RKO (cell line): ENCODE measurements around the gene CDC14B.

Experiments used
- DNase-seq: peaks from one replicate; pipeline ENCODE4 v3.0.0-alpha.2; 2016; ENCODE audit warnings: low spot score

The CDC14B gene

GRCh38 chr9:96484521-96484931, 135.1 kb downstream of the CDC14B start:
- DNase-seq: no peak

GRCh38 chr9:96483733-96484390, 135.8 kb downstream of the CDC14B start:
- DNase-seq: no peak

- DNase-seq: no peak
Observed at GRCh38 chr9:96483197-96483596, 136.4 kb downstream of the CDC14B start.

- no peak for DNase-seq
Observed at GRCh38 chr9:96482476-96482875, 137.2 kb downstream of the CDC14B start.

- no peak for DNase-seq
Observed at GRCh38 chr9:96480736-96481135, 138.9 kb downstream of the CDC14B start.

GRCh38 chr9:96478829-96479371, 140.7 kb downstream of the CDC14B start:
- peak; percentile 22 for DNase-seq

- peak; percentile 92 for DNase-seq
Observed at GRCh38 chr9:96476591-96476990, 143.1 kb downstream of the CDC14B start.

- no peak for DNase-seq
Observed at GRCh38 chr9:96476013-96476412, 143.6 kb downstream of the CDC14B start.

GRCh38 chr9:96467784-96468183, 151.9 kb downstream of the CDC14B start:
- DNase-seq: no peak

GRCh38 chr9:96464426-96464825, 155.2 kb downstream of the CDC14B start:
- no peak for DNase-seq

GRCh38 chr9:96462541-96462940, 157.1 kb downstream of the CDC14B start:
- DNase-seq: no peak

- DNase-seq: no peak
Observed at GRCh38 chr9:96461336-96461735, 158.3 kb downstream of the CDC14B start.

GRCh38 chr9:96460882-96461281, 158.8 kb downstream of the CDC14B start:
- no peak for DNase-seq

GRCh38 chr9:96460470-96460869, 159.2 kb downstream of the CDC14B start:
- DNase-seq: no peak

GRCh38 chr9:96459268-96460007, 160.2 kb downstream of the CDC14B start:
- DNase-seq: no peak

- DNase-seq: no peak
Observed at GRCh38 chr9:96458226-96458625, 161.4 kb downstream of the CDC14B start.

- no peak for DNase-seq
Observed at GRCh38 chr9:96457266-96457665, 162.4 kb downstream of the CDC14B start.

- DNase-seq: peak; percentile 76
Observed at GRCh38 chr9:96453625-96454024, 166.0 kb downstream of the CDC14B start.

- peak; percentile 60 for DNase-seq
Observed at GRCh38 chr9:96450613-96451528, 168.8 kb downstream of the CDC14B start.
